NCI-H1048 (cell line): ENCODE data around the gene LCMT2.

ENCODE experiments used
- DNase-seq: peaks from one replicate; lab custom pipeline; 2025; lab: John Stamatoyannopoulos, UW

LCMT2 gene

DNA sequence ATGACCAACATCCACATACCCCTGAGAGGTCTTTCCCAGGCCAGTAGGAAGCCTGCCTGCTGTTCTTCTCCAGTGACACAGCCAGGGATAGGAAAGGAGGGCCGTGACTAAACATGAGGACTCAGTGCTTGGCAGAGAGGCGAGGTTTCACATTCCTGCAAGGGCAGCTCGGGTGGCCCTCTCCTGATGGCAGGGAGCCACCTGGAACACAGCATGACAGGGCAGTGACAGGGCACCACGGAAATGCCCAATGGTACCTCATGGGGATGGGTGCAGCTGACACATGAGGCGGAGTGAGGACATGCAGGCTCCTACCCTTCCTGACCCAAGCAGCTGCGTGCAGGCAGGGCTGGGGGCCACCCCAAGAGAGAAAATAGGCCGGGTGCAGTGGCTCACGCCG is 56.2 kb downstream of the LCMT2 start:
- no peak for DNase-seq
